PC-9 (cell line): Measurements from ENCODE around the gene MAPKAPK2. TPM values are rescaled to one million over a fixed set of nuclear protein-coding genes. Genes with fewer than 3 reads are reported as not detected.

Experiments
- BruUV-seq: library from RNA; stranded (reverse); fragments of 400-500 nt; replicated peaks from 2 replicates; lab custom pipeline; 2021; lab: Mats Ljungman, UMichigan
- CTCF ChIA-PET: fragments of 300-600 bp; sonication (Branson Sonifier 250); formaldehyde crosslinking; loops from one replicate; lab custom pipeline; 2022; ENCODE audit warnings: antibody characterized with exemption; lab: Charles Lee
- POLR2A ChIA-PET: fragments of 300-600 bp; sonication (Branson Sonifier 250); formaldehyde crosslinking; loops from one replicate; lab custom pipeline; 2022; ENCODE audit warnings: antibody characterized with exemption; ENCODE audit not compliant: unreplicated experiment; lab: Charles Lee
- DNase-seq, 2 experiments: peaks; one replicate each; pipeline versions ENCODE4 v3.0.0 to v3.0.0-alpha.2; 2015 to 2022; ENCODE audit warnings: mixed read lengths in 1 of 2
- H2AFZ ChIP-seq: fragments of 200-600 bp; sonication (generic); 2 replicates; pipeline ENCODE4 v1.8.1; 2017; ENCODE audit warnings: antibody characterized with exemption
- H3F3A ChIP-seq: fragments of 200-600 bp; sonication (generic); 2 replicates; pipeline ENCODE4 v1.8.1; 2017; ENCODE audit warnings: antibody characterized with exemption, mild to moderate bottlenecking, low read depth; ENCODE audit not compliant: insufficient read depth
- H3K27ac ChIP-seq: fragments of 200-600 bp; sonication (generic); 2 replicates; pipeline ENCODE4 v1.6.1; 2016; ENCODE audit warnings: mixed run types
- H3K27me3 ChIP-seq: fragments of 200-600 bp; sonication (generic); 2 replicates; pipeline ENCODE4 v1.6.1; 2016; ENCODE audit warnings: low read depth, mixed run types; ENCODE audit not compliant: insufficient read depth
- H3K36me3 ChIP-seq: fragments of 200-600 bp; sonication (generic); 2 replicates; pipeline ENCODE4 v1.6.1; 2016; ENCODE audit warnings: low read depth, mixed run types
- H3K4me1 ChIP-seq: fragments of 200-600 bp; sonication (generic); replicated peaks from 2 replicates; pipeline ENCODE4 v1.6.1; 2016; ENCODE audit warnings: mixed run types; ENCODE audit not compliant: insufficient read depth
- H3K4me2 ChIP-seq: fragments of 200-600 bp; sonication (generic); 2 replicates; pipeline ENCODE4 v1.6.1; 2017; ENCODE audit warnings: mixed run types
- H3K4me3 ChIP-seq: fragments of 200-600 bp; sonication (generic); 2 replicates; pipeline ENCODE4 v1.6.1; 2016; ENCODE audit warnings: mixed run types
- H3K79me2 ChIP-seq: fragments of 200-600 bp; sonication (generic); 2 replicates; pipeline ENCODE4 v1.6.1; 2017; ENCODE audit warnings: low read depth, mixed run types
- H3K9me2 ChIP-seq: fragments of 200-600 bp; sonication (generic); 2 replicates; pipeline ENCODE4 v1.8.1; 2017; ENCODE audit warnings: mild to moderate bottlenecking; ENCODE audit not compliant: insufficient read depth
- H3K9me3 ChIP-seq: fragments of 200-600 bp; sonication (generic); 2 replicates; pipeline ENCODE4 v1.8.1; 2016; ENCODE audit warnings: low read depth; ENCODE audit not compliant: insufficient read depth
- H4K20me1 ChIP-seq: fragments of 200-600 bp; sonication (generic); 2 replicates; pipeline ENCODE4 v1.8.1; 2017; ENCODE audit not compliant: insufficient read depth
- EZH2 ChIP-seq: fragments of 200-600 bp; sonication (generic); IDR thresholded peaks from 2 replicates; pipeline ENCODE4 v1.8.0; 2017; ENCODE audit warnings: antibody characterized with exemption, low read depth
- intact Hi-C: fragments of 100-400 bp; cut with micrococcal nuclease; formaldehyde crosslinking; loops from one replicate; pipeline ENCODE4 v1.10.0; 2022; ENCODE audit not compliant: unreplicated experiment
- total RNA-seq: library from RNA; stranded (reverse); gene quantifications from 2 replicates; pipeline ENCODE4 v1.2.3, GENCODE V29; 2021
- TF ChIP-seq, protein P1 (sequence below): fragments of 200-600 bp; sonication (generic); conservative IDR thresholded peaks from 2 replicates; pipeline ENCODE4 v1.6.1; 2017; ENCODE audit warnings: mixed run types, antibody characterized with exemption, mild to moderate bottlenecking, moderate library complexity

MAPKAPK2 gene
- total RNA-seq, 1 experiment from 2014 or later = 62.6 TPM

DNA sequence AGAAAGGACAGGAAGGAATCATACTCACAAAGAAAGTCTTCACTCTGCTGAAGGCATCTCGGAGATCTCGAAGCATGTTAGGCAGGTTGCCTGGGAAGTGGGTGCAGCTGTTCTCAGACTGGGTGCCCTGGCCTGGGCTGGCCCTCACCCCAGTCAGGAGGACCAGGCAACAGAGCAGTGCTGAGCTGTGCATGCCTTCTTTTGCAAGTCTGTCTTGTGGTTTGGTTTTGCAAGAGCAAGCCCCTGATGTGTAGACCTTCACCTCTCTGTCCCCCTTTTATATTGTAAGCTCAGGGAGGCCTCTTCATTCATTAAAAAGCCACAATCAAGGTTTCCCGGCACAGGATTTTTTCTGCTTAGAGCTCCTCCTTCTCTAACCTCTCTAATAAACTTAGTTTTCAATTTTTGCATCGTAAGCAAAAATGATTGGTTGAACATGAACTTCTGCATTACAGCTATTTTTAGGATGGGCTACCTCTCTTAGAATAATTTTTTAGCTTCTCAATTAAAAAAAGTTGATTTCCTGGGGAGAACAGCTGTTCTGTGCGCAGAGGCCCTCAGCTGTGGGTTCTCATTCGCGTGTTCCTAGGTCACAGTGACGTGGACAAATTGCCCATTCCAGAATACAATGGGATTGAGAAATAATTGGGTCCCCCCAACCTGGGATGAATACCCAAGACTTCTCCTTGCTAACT lies 87.7 kb downstream of the MAPKAPK2 start, which contains the start of gene IL10:
TSS of gene IL10 (minus strand) at position 252 of the 695 bp plus-strand sequence. CDS start at position 193, 59 bp downstream.
- H2AFZ ChIP-seq = no peak within 1 kb of the TSS
- BruUV-seq = no TSS peak
- no peaks in the 10 kb centered on the region for H3K9me2 ChIP-seq
- TF ChIP-seq EZH2 = no peak
- TF ChIP-seq, protein P1, sequence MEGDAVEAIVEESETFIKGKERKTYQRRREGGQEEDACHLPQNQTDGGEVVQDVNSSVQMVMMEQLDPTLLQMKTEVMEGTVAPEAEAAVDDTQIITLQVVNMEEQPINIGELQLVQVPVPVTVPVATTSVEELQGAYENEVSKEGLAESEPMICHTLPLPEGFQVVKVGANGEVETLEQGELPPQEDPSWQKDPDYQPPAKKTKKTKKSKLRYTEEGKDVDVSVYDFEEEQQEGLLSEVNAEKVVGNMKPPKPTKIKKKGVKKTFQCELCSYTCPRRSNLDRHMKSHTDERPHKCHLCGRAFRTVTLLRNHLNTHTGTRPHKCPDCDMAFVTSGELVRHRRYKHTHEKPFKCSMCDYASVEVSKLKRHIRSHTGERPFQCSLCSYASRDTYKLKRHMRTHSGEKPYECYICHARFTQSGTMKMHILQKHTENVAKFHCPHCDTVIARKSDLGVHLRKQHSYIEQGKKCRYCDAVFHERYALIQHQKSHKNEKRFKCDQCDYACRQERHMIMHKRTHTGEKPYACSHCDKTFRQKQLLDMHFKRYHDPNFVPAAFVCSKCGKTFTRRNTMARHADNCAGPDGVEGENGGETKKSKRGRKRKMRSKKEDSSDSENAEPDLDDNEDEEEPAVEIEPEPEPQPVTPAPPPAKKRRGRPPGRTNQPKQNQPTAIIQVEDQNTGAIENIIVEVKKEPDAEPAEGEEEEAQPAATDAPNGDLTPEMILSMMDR = no peak
- no peaks in the 10 kb centered on the region for H3K79me2 ChIP-seq
- H3K4me1 ChIP-seq = peaks cover 10% of the 10 kb centered on the region; the same call in 1 of the 2 replicates
- ChIA-PET POLR2A (no interaction called here), CTCF (no interaction called here)
- no peaks in the 10 kb centered on the region for H3F3A ChIP-seq
- H3K27me3 ChIP-seq = peaks cover 9% of the 10 kb centered on the region; the same call in 1 of the 2 replicates
- no peaks in the 10 kb centered on the region for H4K20me1 ChIP-seq
- no peak within 1 kb of the TSS for H3K27ac ChIP-seq
- H3K4me2 ChIP-seq = no peak within 1 kb of the TSS
- DNase-seq = no peak
- H3K36me3 ChIP-seq = no peaks in the 10 kb centered on the region
- H3K4me3 ChIP-seq = no peak within 1 kb of the TSS
- intact Hi-C loops = no loop called here
- no peaks in the 10 kb centered on the region for H3K9me3 ChIP-seq

GRCh38 chr1:206774093-206774492 lies 89.4 kb downstream of the MAPKAPK2 start:
- ChIA-PET POLR2A (no interaction called here), CTCF (no interaction called here)
- Histone ChIP-seq H3K4me1 (peaks cover 19% of the 10 kb centered on the region), H3K27ac (no peak overlapping the region), H3K4me2 (no peak overlapping the region), H3K9me2 (no peaks in the 10 kb centered on the region), H3F3A (no peaks in the 10 kb centered on the region), H4K20me1 (no peaks in the 10 kb centered on the region), H2AFZ (no peak overlapping the region), H3K27me3 (peaks cover 9% of the 10 kb centered on the region; the same call in 1 of the 2 replicates), H3K9me3 (no peaks in the 10 kb centered on the region), H3K79me2 (no peaks in the 10 kb centered on the region), H3K36me3 (no peaks in the 10 kb centered on the region), H3K4me3 (no peak overlapping the region)
- no peak for DNase-seq
- BruUV-seq = no TSS peak
- intact Hi-C loops = no loop called here
- TF ChIP-seq, protein P1 = no peak
- no peak for TF ChIP-seq EZH2

DNA sequence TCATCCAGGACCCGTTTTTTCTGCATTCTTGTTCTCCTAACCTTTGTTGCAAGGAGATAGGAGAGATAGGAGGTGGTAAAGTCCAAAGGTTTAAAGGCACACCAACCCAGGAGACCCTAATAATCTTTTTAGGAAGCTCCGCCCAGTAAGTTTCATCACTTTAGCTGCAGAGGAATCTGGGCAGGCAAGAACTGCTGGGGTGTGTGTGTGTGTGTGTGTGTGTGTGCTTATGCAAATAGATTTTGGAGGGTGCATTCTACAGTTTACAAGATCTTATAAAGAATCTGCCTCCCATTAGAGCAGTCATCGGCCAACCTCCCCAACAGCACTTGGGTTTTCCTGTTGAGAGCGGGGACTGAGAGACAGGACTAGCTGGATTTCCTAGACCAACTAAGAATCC lies 91.5 kb downstream of the MAPKAPK2 start:
- peak in 1 of 2 experiments; percentile 78 for DNase-seq
- ChIA-PET CTCF (no interaction called here), POLR2A (interaction anchor here (0.7 kb wide), 1 partner anchor 34 kb away, joined by 12 read pairs; no protein-coding TSS in a partner anchor)
- Histone ChIP-seq H3K4me1 (peaks cover 25% of the 10 kb centered on the region), H3K9me2 (no peaks in the 10 kb centered on the region), H3K79me2 (no peaks in the 10 kb centered on the region), H3K27me3 (peaks cover 5% of the 10 kb centered on the region; the same call in 1 of the 2 replicates), H3F3A (no peaks in the 10 kb centered on the region), H4K20me1 (no peaks in the 10 kb centered on the region), H3K27ac (no peak overlapping the region), H3K4me2 (peak overlapping the region; percentile 41), H3K36me3 (no peaks in the 10 kb centered on the region), H3K9me3 (no peaks in the 10 kb centered on the region), H2AFZ (no peak overlapping the region), H3K4me3 (no peak overlapping the region)
- BruUV-seq = no TSS peak
- TF ChIP-seq, protein P1 = no peak
- no peak for TF ChIP-seq EZH2
- intact Hi-C loops = no loop called here
